Liver (tissue), 9 donors: ENCODE data around the gene PRIMA1. TPM values are rescaled to one million over a fixed set of nuclear protein-coding genes. Genes with fewer than 3 reads are reported as not detected.

ENCODE experiments used
- DNase-seq: peaks from one replicate; pipeline ENCODE4 v3.0.0-alpha.2; 2017; ENCODE audit warnings: low spot score
- H3K27ac ChIP-seq, 2 donors: one replicate each; pipeline ENCODE4 v1.7.0; 2013; ENCODE audit warnings: inconsistent platforms in 2 of 2, low read length in 2 of 2, control low read depth in 1 of 2, low read depth in 1 of 2, mild to moderate bottlenecking in 1 of 2
- H3K27me3 ChIP-seq, 4 donors: one replicate each; pipeline versions ENCODE4 v1.6.1 to v1.7.0; 2013; ENCODE audit warnings: low read length in 3 of 4, inconsistent platforms in 1 of 4, mild to moderate bottlenecking in 1 of 4, moderate library complexity in 1 of 4; ENCODE audit not compliant: control insufficient read depth in 4 of 4, insufficient read depth in 4 of 4
- H3K36me3 ChIP-seq, 4 donors: one replicate each; pipeline versions ENCODE4 v1.6.1 to v1.7.0; 2013; ENCODE audit warnings: low read length in 3 of 4, mild to moderate bottlenecking in 3 of 4, low read depth in 1 of 4, moderate library complexity in 1 of 4; ENCODE audit not compliant: control insufficient read depth in 4 of 4, insufficient read depth in 3 of 4
- H3K4me1 ChIP-seq, 4 donors: one replicate each; pipeline versions ENCODE4 v1.6.1 to v1.7.0; 2013; ENCODE audit warnings: low read length in 3 of 4, mild to moderate bottlenecking in 3 of 4, moderate library complexity in 1 of 4; ENCODE audit not compliant: control insufficient read depth in 4 of 4, insufficient read depth in 4 of 4
- H3K4me3 ChIP-seq, 3 donors: one replicate each; pipeline versions ENCODE4 v1.6.1 to v1.7.0; 2013; ENCODE audit warnings: low read length in 3 of 3, control low read depth in 1 of 3, low read depth in 1 of 3, mild to moderate bottlenecking in 1 of 3
- H3K9ac ChIP-seq, 2 donors: one replicate each; pipeline ENCODE4 v1.7.0; 2013; ENCODE audit warnings: low read length in 2 of 2, mild to moderate bottlenecking in 2 of 2, moderate library complexity in 2 of 2, control low read depth in 1 of 2, low read depth in 1 of 2
- H3K9me3 ChIP-seq, 4 donors: one replicate each; pipeline versions ENCODE4 v1.6.1 to v1.7.0; 2013; ENCODE audit warnings: low read length in 3 of 4; ENCODE audit not compliant: control insufficient read depth in 4 of 4
- EGR1 ChIP-seq, 2 donors: IDR thresholded peaks; 2 replicates each; pipeline ENCODE4 v1.6.1; 2016 to 2018; ENCODE audit warnings: antibody characterized with exemption in 2 of 2, low read depth in 2 of 2
- FOXA1 ChIP-seq: IDR thresholded peaks from 2 replicates; pipeline ENCODE4 v1.6.1; 2016; ENCODE audit warnings: antibody characterized with exemption
- FOXA2 ChIP-seq: IDR thresholded peaks from 2 replicates; pipeline ENCODE4 v1.6.1; 2016; ENCODE audit warnings: antibody characterized with exemption
- GABPA ChIP-seq, 2 donors: IDR thresholded peaks in 1 of 2; conservative IDR thresholded peaks in 1 of 2; 2 replicates each; pipeline ENCODE4 v1.6.1; 2016; ENCODE audit warnings: antibody characterized with exemption in 2 of 2, mild to moderate bottlenecking in 1 of 2, moderate library complexity in 1 of 2
- HNF4A ChIP-seq, 2 donors: conservative IDR thresholded peaks; 2 replicates each; pipeline ENCODE4 v1.6.1; 2016; ENCODE audit warnings: antibody characterized with exemption in 2 of 2, mild to moderate bottlenecking in 2 of 2
- HNF4G ChIP-seq: IDR thresholded peaks from 2 replicates; pipeline ENCODE4 v1.6.1; 2016; ENCODE audit warnings: antibody characterized with exemption
- JUND ChIP-seq, 2 donors: IDR thresholded peaks; 2 replicates each; pipeline ENCODE4 v1.6.1; 2016; ENCODE audit warnings: antibody characterized with exemption in 2 of 2
- NR2F2 ChIP-seq: IDR thresholded peaks from 2 replicates; pipeline ENCODE4 v1.6.1; 2016; ENCODE audit warnings: antibody characterized with exemption
- RAD21 ChIP-seq, 2 donors: IDR thresholded peaks; 2 replicates each; pipeline ENCODE4 v1.6.1; 2016; ENCODE audit warnings: antibody characterized with exemption in 2 of 2, mild to moderate bottlenecking in 2 of 2
- RXRA ChIP-seq, 2 donors: IDR thresholded peaks; 2 replicates each; pipeline ENCODE4 v1.6.1; 2017 to 2018; ENCODE audit warnings: antibody characterized with exemption in 2 of 2, mild to moderate bottlenecking in 1 of 2
- SP1 ChIP-seq: IDR thresholded peaks from 2 replicates; pipeline ENCODE4 v1.6.1; 2018; ENCODE audit warnings: antibody characterized with exemption, mild to moderate bottlenecking
- TAF1 ChIP-seq: conservative IDR thresholded peaks from 2 replicates; pipeline ENCODE4 v1.6.1; 2016; ENCODE audit warnings: antibody characterized with exemption, mild to moderate bottlenecking
- YY1 ChIP-seq: IDR thresholded peaks from 2 replicates; pipeline ENCODE4 v1.6.1; 2016; ENCODE audit warnings: antibody characterized with exemption, mild to moderate bottlenecking
- WGBS: extraction: QIAGEN DNeasy Blood & Tissue Kit; methylation state at CpG from one replicate; pipeline ENCODE4 v1.1.7; 2013; 5-methylcytosine and 5-hydroxymethylcytosine counted together
- polyA plus RNA-seq, 2 donors: library from polyadenylated mRNA; stranded (reverse) in 1 of 2; unstranded in 1 of 2; fragments of 200-250 nt in 1 of 2; fragments of >200 nt in 1 of 2; fragmentation: Nextera tagmentation in 1 of 2; extraction: Ambion mirVana in 1 of 2; gene quantifications; one replicate each; pipeline versions ENCODE4 v1.2.1 to v1.2.3, GENCODE V29; 2013 to 2015
- total RNA-seq, 2 donors: library from RNA; depleted of rRNA; stranded (reverse); fragments of >200 nt; gene quantifications; one replicate each; pipeline ENCODE4 v1.2.3, GENCODE V29; 2014
- TF ChIP-seq, protein P1 (sequence below): IDR thresholded peaks from 2 replicates; pipeline ENCODE4 v1.6.1; 2016; ENCODE audit warnings: antibody characterized with exemption, mild to moderate bottlenecking
- TF ChIP-seq, protein P2 (sequence below): IDR thresholded peaks from 2 replicates; pipeline ENCODE4 v1.6.1; 2016; ENCODE audit warnings: antibody characterized with exemption
- TF ChIP-seq, protein P3 (sequence below): fragments of 150-350 bp; IDR thresholded peaks from 2 replicates; pipeline ENCODE4 v1.5.1; 2017; ENCODE audit warnings: improper control_type of control experiment, low read depth, low read length; ENCODE audit not compliant: missing input control
- TF ChIP-seq, protein P4 (sequence below): IDR thresholded peaks from 2 replicates; pipeline ENCODE4 v1.6.1; 2016; ENCODE audit warnings: antibody characterized with exemption
- TF ChIP-seq, protein P5 (sequence below): IDR thresholded peaks from 2 replicates; pipeline ENCODE4 v1.6.1; 2016; ENCODE audit warnings: antibody characterized with exemption
- donor health status: healthy.
- donor health status: healthy.
- donor health status: healthy.
- donor health status: healthy.
- donor health status: healthy.

The PRIMA1 gene
- total and polyA plus RNA-seq, 4 donors, result 0.08 to 0.38 (median 0.13) TPM; not detected in 1

DNA sequence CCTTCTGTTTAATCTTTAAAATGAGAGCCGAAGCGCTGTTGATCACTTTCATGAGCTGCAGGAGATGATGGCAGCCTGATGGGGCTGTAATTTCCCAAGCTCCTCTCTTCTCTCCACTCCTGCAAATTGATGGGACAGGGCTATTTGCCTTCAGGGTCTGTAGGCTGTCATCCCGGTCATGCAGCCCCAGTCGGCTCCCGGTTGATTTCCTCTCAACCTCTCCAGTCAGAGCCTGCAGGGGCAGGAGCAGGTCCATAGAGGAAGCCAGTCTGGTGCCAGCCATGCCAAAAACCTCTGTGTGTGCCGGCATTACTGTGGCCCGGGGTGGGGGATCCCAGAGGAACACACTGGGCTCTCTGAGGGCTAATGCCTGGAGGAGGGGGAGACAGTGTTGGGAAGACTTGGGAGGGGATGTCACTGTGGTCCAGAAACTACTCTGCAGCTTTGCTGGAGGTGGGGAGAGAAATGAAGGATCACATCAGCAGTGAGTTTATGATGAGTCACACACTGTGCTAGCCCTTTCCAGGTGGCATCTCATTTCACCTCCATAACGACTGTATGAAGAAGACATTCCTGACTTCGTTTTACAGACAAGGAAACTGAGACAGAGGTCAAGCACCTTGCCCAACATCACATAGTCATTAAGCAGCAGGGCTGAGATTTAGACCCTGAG is 46.5 kb upstream of the PRIMA1 start:
- TF ChIP-seq, protein P1, sequence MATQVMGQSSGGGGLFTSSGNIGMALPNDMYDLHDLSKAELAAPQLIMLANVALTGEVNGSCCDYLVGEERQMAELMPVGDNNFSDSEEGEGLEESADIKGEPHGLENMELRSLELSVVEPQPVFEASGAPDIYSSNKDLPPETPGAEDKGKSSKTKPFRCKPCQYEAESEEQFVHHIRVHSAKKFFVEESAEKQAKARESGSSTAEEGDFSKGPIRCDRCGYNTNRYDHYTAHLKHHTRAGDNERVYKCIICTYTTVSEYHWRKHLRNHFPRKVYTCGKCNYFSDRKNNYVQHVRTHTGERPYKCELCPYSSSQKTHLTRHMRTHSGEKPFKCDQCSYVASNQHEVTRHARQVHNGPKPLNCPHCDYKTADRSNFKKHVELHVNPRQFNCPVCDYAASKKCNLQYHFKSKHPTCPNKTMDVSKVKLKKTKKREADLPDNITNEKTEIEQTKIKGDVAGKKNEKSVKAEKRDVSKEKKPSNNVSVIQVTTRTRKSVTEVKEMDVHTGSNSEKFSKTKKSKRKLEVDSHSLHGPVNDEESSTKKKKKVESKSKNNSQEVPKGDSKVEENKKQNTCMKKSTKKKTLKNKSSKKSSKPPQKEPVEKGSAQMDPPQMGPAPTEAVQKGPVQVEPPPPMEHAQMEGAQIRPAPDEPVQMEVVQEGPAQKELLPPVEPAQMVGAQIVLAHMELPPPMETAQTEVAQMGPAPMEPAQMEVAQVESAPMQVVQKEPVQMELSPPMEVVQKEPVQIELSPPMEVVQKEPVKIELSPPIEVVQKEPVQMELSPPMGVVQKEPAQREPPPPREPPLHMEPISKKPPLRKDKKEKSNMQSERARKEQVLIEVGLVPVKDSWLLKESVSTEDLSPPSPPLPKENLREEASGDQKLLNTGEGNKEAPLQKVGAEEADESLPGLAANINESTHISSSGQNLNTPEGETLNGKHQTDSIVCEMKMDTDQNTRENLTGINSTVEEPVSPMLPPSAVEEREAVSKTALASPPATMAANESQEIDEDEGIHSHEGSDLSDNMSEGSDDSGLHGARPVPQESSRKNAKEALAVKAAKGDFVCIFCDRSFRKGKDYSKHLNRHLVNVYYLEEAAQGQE, result no peak
- TF ChIP-seq, protein P2, sequence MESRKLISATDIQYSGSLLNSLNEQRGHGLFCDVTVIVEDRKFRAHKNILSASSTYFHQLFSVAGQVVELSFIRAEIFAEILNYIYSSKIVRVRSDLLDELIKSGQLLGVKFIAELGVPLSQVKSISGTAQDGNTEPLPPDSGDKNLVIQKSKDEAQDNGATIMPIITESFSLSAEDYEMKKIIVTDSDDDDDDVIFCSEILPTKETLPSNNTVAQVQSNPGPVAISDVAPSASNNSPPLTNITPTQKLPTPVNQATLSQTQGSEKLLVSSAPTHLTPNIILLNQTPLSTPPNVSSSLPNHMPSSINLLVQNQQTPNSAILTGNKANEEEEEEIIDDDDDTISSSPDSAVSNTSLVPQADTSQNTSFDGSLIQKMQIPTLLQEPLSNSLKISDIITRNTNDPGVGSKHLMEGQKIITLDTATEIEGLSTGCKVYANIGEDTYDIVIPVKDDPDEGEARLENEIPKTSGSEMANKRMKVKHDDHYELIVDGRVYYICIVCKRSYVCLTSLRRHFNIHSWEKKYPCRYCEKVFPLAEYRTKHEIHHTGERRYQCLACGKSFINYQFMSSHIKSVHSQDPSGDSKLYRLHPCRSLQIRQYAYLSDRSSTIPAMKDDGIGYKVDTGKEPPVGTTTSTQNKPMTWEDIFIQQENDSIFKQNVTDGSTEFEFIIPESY, result no peak
- TF ChIP-seq HNF4G (no peak), YY1 (no peak), FOXA2 (no peak)
- Histone ChIP-seq H3K4me1 (no peaks in the 10 kb centered on the region), H3K36me3 (no peaks in the 10 kb centered on the region), H3K9me3 (no peaks in the 10 kb centered on the region), H3K27me3 (peaks cover 0 to 2% (median 0%) of the 10 kb centered on the region in 4 donors), H3K4me3 (no peak overlapping the region), H3K27ac (no peak overlapping the region), H3K9ac (no peak overlapping the region)
- no peak for DNase-seq
- WGBS, result 70% methylated on average over 9 of the region's 9 CpGs

DNA sequence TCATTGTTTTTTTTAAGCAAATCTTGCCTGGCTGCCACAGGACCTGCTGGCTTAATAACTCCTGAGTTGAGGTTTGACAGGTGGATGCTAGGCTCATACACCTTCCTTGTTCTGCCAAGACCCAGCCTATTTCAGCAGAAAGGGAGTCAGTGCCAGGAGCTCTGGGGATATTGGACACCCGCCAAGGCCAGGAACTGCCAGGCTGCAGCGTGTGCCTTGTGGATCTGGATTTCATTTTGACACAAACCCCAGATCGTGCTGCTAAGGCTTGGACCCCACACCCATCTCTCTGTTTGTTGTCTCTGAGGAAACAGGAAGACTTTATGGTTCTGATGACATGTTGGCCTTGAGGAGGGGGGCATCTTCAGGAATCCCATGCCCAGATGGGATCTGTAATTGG is 44.4 kb upstream of the PRIMA1 start:
- no peak overlapping the region for H3K9ac ChIP-seq
- H3K36me3 ChIP-seq, result no peaks in the 10 kb centered on the region
- no peaks in the 10 kb centered on the region for H3K9me3 ChIP-seq
- no peak overlapping the region for H3K27ac ChIP-seq
- 23% methylated on average over 3 of the region's 3 CpGs for WGBS
- TF ChIP-seq, protein P2, result no peak
- TF ChIP-seq, protein P3, sequence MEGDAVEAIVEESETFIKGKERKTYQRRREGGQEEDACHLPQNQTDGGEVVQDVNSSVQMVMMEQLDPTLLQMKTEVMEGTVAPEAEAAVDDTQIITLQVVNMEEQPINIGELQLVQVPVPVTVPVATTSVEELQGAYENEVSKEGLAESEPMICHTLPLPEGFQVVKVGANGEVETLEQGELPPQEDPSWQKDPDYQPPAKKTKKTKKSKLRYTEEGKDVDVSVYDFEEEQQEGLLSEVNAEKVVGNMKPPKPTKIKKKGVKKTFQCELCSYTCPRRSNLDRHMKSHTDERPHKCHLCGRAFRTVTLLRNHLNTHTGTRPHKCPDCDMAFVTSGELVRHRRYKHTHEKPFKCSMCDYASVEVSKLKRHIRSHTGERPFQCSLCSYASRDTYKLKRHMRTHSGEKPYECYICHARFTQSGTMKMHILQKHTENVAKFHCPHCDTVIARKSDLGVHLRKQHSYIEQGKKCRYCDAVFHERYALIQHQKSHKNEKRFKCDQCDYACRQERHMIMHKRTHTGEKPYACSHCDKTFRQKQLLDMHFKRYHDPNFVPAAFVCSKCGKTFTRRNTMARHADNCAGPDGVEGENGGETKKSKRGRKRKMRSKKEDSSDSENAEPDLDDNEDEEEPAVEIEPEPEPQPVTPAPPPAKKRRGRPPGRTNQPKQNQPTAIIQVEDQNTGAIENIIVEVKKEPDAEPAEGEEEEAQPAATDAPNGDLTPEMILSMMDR, result no peak
- TF ChIP-seq JUND (IDR thresholded peaks at IDR 0.05), result no peak
- TF ChIP-seq HNF4A (conservative IDR thresholded peaks at IDR 0.05), result no peak
- TF ChIP-seq, protein P4, sequence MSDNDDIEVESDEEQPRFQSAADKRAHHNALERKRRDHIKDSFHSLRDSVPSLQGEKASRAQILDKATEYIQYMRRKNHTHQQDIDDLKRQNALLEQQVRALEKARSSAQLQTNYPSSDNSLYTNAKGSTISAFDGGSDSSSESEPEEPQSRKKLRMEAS, result no peak
- TF ChIP-seq, protein P1, result no peak
- TF ChIP-seq EGR1 (IDR thresholded peaks at IDR 0.05; ENCODE audit: low read depth in 2 of 2), result no peak
- no peak for TF ChIP-seq RXRA (IDR thresholded peaks at IDR 0.05)
- no peak for TF ChIP-seq NR2F2
- TF ChIP-seq HNF4G, result no peak
- no peak for TF ChIP-seq TAF1
- TF ChIP-seq FOXA1, result no peak
- TF ChIP-seq SP1, result no peak
- TF ChIP-seq FOXA2, result no peak
- TF ChIP-seq RAD21 (IDR thresholded peaks at IDR 0.05), result no peak
- TF ChIP-seq, protein P5, sequence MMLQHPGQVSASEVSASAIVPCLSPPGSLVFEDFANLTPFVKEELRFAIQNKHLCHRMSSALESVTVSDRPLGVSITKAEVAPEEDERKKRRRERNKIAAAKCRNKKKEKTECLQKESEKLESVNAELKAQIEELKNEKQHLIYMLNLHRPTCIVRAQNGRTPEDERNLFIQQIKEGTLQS, result no peak
- TF ChIP-seq YY1, result no peak
- TF ChIP-seq GABPA (IDR thresholded peaks at IDR 0.05 in 1 of 2, conservative IDR thresholded peaks at IDR 0.05 in 1 of 2), result no peak
- H3K27me3 ChIP-seq, result peaks cover 0 to 2% (median 0%) of the 10 kb centered on the region in 4 donors
- no peak for DNase-seq
- no peak overlapping the region for H3K4me3 ChIP-seq
- H3K4me1 ChIP-seq, result no peaks in the 10 kb centered on the region
